ENCODE measurements around the gene FTH1. TPM values are rescaled to one million over a fixed set of nuclear protein-coding genes. Genes with fewer than 3 reads are reported as not detected.

FTH1 gene
- total and polyA plus RNA-seq, 2 of the 13 experiments (the other 11 are each of a cell fraction or from before 2014, with no cell fraction given), result 607 to 760 TPM

- TF ChIP-seq ARID5B (CRISPR knock-in tag; IDR thresholded peaks at IDR 0.05), result peak; percentile 57; the same call in 1 of the 2 replicates
- TF ChIP-seq HOXA3 (CRISPR knock-in tag; IDR thresholded peaks at IDR 0.05), result no peak
- no peak for TF ChIP-seq BRD4 (CRISPR knock-in tag; IDR thresholded peaks at IDR 0.05)
- peak; percentile 99 for TF ChIP-seq ZNF562 (CRISPR knock-in tag; IDR thresholded peaks at IDR 0.05; ENCODE audit: borderline replicate concordance)
- peak; percentile 72 for TF ChIP-seq GATAD2A (CRISPR knock-in tag; IDR thresholded peaks at IDR 0.05)
- peak; percentile 68 for TF ChIP-seq MED1 (CRISPR knock-in tag; IDR thresholded peaks at IDR 0.05)
- TF ChIP-seq ZNF773 (CRISPR knock-in tag; IDR thresholded peaks at IDR 0.05; ENCODE audit: borderline replicate concordance), result no peak
- TF ChIP-seq NAIF1 (CRISPR knock-in tag; IDR thresholded peaks at IDR 0.05; ENCODE audit: borderline replicate concordance), result no peak
- TF ChIP-seq NCOR1 (IDR thresholded peaks at IDR 0.05; ENCODE audit: borderline replicate concordance, low read length), result peak; percentile 24; the same call in 1 of the 2 replicates
- no peak for TF ChIP-seq FLYWCH1 (CRISPR knock-in tag; IDR thresholded peaks at IDR 0.05)
- no peak for TF ChIP-seq ZSCAN30 (CRISPR knock-in tag; IDR thresholded peaks at IDR 0.05)
- TF ChIP-seq ZNF460 (CRISPR knock-in tag; IDR thresholded peaks at IDR 0.05; ENCODE audit: borderline replicate concordance), result no peak
- TF ChIP-seq KLF11 (CRISPR knock-in tag; IDR thresholded peaks at IDR 0.05), result no peak
- no peak for TF ChIP-seq PATZ1 (CRISPR knock-in tag; IDR thresholded peaks at IDR 0.05)
- no peak for TF ChIP-seq FOSL1 (CRISPR knock-in tag; IDR thresholded peaks at IDR 0.05; ENCODE audit: borderline replicate concordance)
- TF ChIP-seq MBD4 (IDR thresholded peaks at IDR 0.05; ENCODE audit: borderline replicate concordance, low read length), result no peak
- no peak for TF ChIP-seq ZFP41 (CRISPR knock-in tag; IDR thresholded peaks at IDR 0.05; ENCODE audit: borderline replicate concordance)
- peak; percentile 55; the same call in 1 of the 2 replicates for TF ChIP-seq CEBPG (CRISPR knock-in tag; IDR thresholded peaks at IDR 0.05)
- TF ChIP-seq DRAP1 (CRISPR knock-in tag; IDR thresholded peaks at IDR 0.05), result 0 out of 2 replicates have a peak, but pooled peaks have one; percentile 17
- TF ChIP-seq HDAC2 (CRISPR knock-in tag; IDR thresholded peaks at IDR 0.05), result peak; percentile 13; the same call in 1 of the 2 replicates
- TF ChIP-seq NCOA2 (CRISPR knock-in tag; IDR thresholded peaks at IDR 0.05), result peak; percentile 61
- TF ChIP-seq THAP11 (CRISPR knock-in tag; IDR thresholded peaks at IDR 0.05), result 0 out of 2 replicates have a peak, but pooled peaks have one; percentile 40
- 0 out of 2 replicates have a peak, but pooled peaks have one; percentile 11 for TF ChIP-seq RXRB (CRISPR knock-in tag; IDR thresholded peaks at IDR 0.05; ENCODE audit: borderline replicate concordance)
- 0 out of 2 replicates have a peak, but pooled peaks have one; percentile 19 for TF ChIP-seq ELF3 (CRISPR knock-in tag; IDR thresholded peaks at IDR 0.05)
- no peak for TF ChIP-seq ZNF431 (CRISPR knock-in tag; IDR thresholded peaks at IDR 0.05; ENCODE audit: borderline replicate concordance, low read depth)
Measured at GRCh38 chr11:61999141-61999975, 31.9 kb upstream of the FTH1 start (continued).

Measured in HepG2 (cell line).